Mucosa of descending colon (tissue), 3 donors: ENCODE data around the gene SLC8A2. TPM values are rescaled to one million over a fixed set of nuclear protein-coding genes. Genes with fewer than 3 reads are reported as not detected.

ENCODE experiments used
- ATAC-seq: fragments of 200-7000 bp; cut with Tn5 transposase; one replicate; pipeline ENCODE4 v1.9.1; 2020; ENCODE audit warnings: mild to moderate bottlenecking, moderate library complexity
- DNase-seq, 3 donors: peaks; one replicate each; pipeline ENCODE4 v3.0.0-alpha.2; 2020
- H3K36me3 ChIP-seq: fragments of 200-600 bp; one replicate; pipeline ENCODE4 v1.8.0; 2021; ENCODE audit warnings: low read depth, mild to moderate bottlenecking
- H3K4me1 ChIP-seq: fragments of 200-600 bp; one replicate; pipeline ENCODE4 v1.8.0; 2021; ENCODE audit warnings: low read depth, mild to moderate bottlenecking
- H3K4me3 ChIP-seq: fragments of 200-600 bp; one replicate; pipeline ENCODE4 v1.8.0; 2021; ENCODE audit warnings: mild to moderate bottlenecking
- H3K9me3 ChIP-seq: fragments of 200-600 bp; one replicate; pipeline ENCODE4 v1.8.0; 2021; ENCODE audit warnings: mild to moderate bottlenecking
- intact Hi-C, 2 donors: fragments of 100-400 bp; cut with DNase I in 1 of 2; cut with micrococcal nuclease in 1 of 2; formaldehyde crosslinking; loops; one replicate each; pipeline versions ENCODE4 v1.11.0 to v1.11.1; 2022; cut with DNase I, micrococcal nuclease
- total RNA-seq, 3 donors: library from RNA; stranded (reverse); fragmentation: NEBNext Ultra II Directional in 2 of 3; extraction: Animal tissue kit (Norgen Biotek cat#: 25700) in 2 of 3; gene quantifications; one replicate each; pipeline versions ENCODE4 v1.2.1 to v1.2.4, GENCODE V29; 2021 to 2023
- TF ChIP-seq, protein P1 (sequence below): fragments of 200-600 bp; IDR thresholded peaks from one replicate; pipeline ENCODE4 v1.8.0; 2022; ENCODE audit warnings: antibody characterized with exemption, mild to moderate bottlenecking
- donor health status: DM: no; HTN: no; CAD: no; lungs with moderate emphysema.
- donor health status: DM: no; HTN: no; CAD: no.
- donor health status: DM: no; HTN: yes; CAD: no.

The SLC8A2 gene
- total RNA-seq, 3 donors from 2014 or later = 0.75 to 17.5 (median 2.1) TPM

DNA sequence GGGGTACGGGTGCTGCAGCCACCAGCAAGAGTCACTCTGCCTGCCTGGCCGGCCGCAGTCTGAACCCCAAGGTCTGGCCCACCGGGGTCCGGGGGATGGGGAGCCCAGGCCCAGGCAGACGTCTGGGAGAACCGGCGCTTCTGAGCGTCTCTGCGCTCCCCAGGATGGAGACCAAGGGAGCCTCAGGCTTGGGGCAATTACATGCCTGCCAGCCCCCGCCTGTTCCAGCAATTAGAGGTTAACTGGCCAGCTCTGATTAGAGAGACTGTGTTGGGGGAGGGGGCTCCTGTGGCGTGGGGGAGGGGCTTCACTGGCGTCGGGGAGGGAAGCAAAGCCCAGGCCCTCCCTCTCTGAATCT, 64.3 kb downstream of the SLC8A2 start:
- no peak overlapping the region for H3K4me3 ChIP-seq
- intact Hi-C loops = no loop called here
- no peaks in the 10 kb centered on the region for H3K36me3 ChIP-seq
- H3K4me1 ChIP-seq = no peaks in the 10 kb centered on the region
- no peak for ATAC-seq
- no peak for DNase-seq
- TF ChIP-seq, protein P1, sequence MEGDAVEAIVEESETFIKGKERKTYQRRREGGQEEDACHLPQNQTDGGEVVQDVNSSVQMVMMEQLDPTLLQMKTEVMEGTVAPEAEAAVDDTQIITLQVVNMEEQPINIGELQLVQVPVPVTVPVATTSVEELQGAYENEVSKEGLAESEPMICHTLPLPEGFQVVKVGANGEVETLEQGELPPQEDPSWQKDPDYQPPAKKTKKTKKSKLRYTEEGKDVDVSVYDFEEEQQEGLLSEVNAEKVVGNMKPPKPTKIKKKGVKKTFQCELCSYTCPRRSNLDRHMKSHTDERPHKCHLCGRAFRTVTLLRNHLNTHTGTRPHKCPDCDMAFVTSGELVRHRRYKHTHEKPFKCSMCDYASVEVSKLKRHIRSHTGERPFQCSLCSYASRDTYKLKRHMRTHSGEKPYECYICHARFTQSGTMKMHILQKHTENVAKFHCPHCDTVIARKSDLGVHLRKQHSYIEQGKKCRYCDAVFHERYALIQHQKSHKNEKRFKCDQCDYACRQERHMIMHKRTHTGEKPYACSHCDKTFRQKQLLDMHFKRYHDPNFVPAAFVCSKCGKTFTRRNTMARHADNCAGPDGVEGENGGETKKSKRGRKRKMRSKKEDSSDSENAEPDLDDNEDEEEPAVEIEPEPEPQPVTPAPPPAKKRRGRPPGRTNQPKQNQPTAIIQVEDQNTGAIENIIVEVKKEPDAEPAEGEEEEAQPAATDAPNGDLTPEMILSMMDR = no peak
- H3K9me3 ChIP-seq = no peaks in the 10 kb centered on the region

- Histone ChIP-seq H3K9me3 (no peaks in the 10 kb centered on the region), H3K4me3 (no peak overlapping the region), H3K4me1 (no peaks in the 10 kb centered on the region), H3K36me3 (no peaks in the 10 kb centered on the region)
- DNase-seq = no peak
- TF ChIP-seq, protein P1 = no peak
- ATAC-seq = peak; percentile 25
- intact Hi-C loops = no loop called here
Measured at GRCh38 chr19:47406711-47407416, 64.8 kb downstream of the SLC8A2 start.

DNA sequence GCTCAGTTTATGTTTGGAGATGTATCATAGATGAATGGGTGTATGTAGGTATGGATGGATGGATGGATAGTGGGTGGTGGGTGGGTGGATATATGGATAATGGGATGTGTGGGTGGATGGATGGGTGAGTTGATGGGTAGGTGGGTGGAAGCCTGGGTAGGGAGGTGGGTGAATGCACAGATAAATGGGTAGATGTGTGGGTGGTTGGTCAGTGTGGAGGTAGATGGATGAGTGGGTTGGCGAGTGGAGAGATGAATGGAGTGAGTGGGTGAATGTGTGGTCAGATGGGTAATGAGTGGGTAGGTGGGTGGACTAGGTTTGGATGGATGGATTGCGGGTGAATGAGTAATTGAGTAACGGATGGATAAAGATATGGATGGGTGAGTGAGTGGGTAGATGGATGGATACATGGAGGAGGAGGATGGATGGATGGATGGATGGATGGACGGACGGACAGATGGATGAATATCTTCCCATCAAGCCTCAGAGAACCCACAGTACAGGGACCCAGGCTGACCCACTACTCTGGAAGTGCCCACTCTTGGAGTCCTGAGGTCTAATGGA, 65.8 kb downstream of the SLC8A2 start:
- ATAC-seq (no peak), DNase-seq (no peak)
- TF ChIP-seq, protein P1 = no peak
- Histone ChIP-seq H3K36me3 (no peaks in the 10 kb centered on the region), H3K9me3 (no peaks in the 10 kb centered on the region), H3K4me3 (no peak overlapping the region), H3K4me1 (no peaks in the 10 kb centered on the region)
- intact Hi-C loops = no loop called here

DNA sequence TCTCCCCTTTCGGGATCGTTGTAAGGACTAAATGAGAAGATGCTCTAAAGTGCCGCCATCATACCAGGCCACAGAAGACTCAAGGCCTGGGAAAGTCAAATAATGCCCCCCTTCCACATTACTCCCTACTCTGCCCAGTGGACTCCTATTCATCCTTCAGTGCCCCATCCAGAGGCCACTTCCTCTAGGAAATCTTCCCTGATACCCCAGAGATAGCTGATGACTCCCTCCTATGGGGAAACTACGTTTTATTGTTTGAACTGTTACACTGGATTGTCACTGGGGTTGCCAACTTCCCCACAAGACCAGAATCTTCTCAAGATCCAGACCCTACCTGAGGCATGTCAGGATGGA, 66.5 kb downstream of the SLC8A2 start:
- DNase-seq (no peak), ATAC-seq (no peak)
- H3K4me3 ChIP-seq = no peak overlapping the region
- H3K4me1 ChIP-seq = no peaks in the 10 kb centered on the region
- H3K9me3 ChIP-seq = no peaks in the 10 kb centered on the region
- TF ChIP-seq, protein P1 = no peak
- intact Hi-C loops = no loop called here
- no peaks in the 10 kb centered on the region for H3K36me3 ChIP-seq

GRCh38 chr19:47404334-47405196, 67.1 kb downstream of the SLC8A2 start:
- DNase-seq = no peak
- TF ChIP-seq, protein P1 = no peak
- Histone ChIP-seq H3K36me3 (no peaks in the 10 kb centered on the region), H3K9me3 (no peaks in the 10 kb centered on the region), H3K4me3 (no peak overlapping the region), H3K4me1 (no peaks in the 10 kb centered on the region)
- intact Hi-C loops = no loop called here
- no peak for ATAC-seq
